Measurements from ENCODE around the gene SERPINA3.
"Not testable (repeated sequence)": the region's sequence is repeated elsewhere in the genome, so short reads cannot be mapped to it uniquely, and the experiment has no call there.

SERPINA3 gene

DNA sequence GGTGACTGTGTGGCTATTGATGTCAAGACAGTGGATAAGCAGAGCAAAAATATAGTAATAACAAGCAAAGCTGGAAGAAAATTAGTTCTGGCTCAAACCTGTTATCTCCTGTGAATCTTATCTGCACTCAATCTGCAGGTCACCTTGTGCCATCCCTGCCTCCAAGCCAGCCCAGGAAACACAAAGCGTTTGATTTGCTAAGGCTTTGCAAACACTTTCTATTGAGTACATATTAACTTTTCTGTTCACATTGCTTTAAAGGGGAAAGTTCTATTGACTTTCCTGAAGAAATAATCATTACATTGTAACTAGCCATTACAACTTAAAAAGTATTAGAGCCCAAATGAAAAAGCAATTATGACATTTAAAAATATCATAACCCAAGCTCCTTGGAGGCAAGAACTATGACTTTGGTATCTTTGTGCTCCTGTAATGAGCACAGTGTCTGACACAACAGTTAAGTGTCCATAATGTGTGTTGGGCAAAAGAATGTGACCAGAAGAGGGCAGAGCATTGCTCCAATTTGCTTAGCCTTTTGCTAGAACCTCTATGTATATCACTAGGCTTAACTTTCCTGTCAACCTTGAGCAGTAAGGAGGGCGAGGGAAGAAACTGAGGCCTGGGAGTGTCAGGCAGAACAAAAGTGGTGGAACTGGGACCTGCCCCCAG is 24.7 kb downstream of the SERPINA3 start:
- DNase-seq = no peak

DNA sequence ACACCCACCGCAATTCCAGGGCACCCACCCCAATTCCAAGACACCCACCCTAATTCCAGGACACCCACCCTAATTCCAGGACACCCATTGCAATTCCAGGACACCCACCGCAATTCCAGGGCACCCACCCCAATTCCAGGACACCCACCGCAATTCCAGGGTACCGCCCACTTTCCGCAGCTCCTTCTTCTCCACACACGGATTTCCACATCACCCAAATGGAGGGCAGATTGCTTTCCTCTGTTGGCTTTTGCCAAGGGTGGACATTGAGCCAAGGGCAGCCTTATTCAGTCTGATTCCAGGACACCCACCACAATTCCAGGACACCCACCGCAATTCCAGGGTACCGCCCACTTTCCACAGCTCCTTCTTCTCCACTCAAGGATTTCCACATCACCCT is 25.6 kb downstream of the SERPINA3 start:
- DNase-seq = not testable (repeated sequence)

DNA sequence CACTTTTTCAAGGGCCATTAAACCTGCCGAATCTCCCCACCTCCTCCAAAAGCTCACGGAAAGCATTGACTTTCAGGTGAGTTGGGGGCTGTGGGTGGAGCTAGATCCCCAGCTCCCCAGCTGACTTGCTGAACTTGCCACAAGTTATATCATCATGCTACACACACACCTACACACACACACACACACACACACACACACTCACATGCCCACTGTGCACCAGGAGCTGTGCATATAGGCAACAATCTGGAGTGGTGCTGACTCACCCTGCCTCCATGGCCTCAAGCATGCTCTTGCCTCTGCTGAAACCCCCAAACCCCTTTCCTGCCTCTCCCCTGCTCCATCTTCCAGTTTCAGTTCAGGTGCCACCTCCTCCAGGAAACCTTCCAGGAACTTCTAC is 26.1 kb downstream of the SERPINA3 start:
- DNase-seq = no peak

DNA sequence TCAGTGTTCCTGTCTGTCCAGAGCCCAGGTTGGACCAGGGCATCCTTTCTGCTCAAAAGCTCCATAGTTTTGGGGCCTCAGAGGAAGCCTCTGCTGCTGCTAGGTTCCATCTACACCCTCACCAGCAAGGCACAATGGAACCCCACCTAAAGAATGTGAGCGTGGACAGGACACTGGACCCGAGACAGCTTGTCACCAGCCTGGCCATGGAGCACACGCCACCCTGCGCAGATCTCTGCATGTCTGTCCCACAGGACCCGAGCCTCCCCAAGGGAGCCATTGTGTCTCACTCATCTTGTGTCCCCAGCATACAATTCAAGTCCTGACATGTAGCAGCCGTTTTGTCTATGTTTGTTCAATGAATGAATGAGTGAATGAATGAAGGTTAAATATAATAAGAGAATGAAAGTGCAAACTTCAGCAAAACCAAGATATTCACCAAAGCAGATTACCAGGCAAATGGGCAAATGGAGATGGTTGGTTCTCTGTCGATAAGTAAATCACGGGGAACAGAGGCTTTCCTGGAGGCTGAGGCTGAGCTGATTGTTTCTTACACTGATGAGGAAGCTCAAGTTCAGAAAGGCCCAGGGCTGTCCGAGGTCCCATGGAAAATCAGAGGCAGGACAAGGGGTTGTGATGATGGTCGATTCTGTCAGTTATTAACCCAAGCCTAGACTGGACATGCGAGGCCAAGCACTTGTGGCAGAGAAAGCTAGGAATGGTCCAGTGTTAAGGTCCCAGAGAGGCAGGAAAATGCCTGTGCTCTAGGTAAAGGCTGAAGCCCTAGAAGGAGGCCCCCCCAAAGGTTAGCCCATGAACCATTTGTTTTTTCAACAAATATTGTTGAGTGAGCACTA is 27.0 kb downstream of the SERPINA3 start:
- DNase-seq = no peak

DNA sequence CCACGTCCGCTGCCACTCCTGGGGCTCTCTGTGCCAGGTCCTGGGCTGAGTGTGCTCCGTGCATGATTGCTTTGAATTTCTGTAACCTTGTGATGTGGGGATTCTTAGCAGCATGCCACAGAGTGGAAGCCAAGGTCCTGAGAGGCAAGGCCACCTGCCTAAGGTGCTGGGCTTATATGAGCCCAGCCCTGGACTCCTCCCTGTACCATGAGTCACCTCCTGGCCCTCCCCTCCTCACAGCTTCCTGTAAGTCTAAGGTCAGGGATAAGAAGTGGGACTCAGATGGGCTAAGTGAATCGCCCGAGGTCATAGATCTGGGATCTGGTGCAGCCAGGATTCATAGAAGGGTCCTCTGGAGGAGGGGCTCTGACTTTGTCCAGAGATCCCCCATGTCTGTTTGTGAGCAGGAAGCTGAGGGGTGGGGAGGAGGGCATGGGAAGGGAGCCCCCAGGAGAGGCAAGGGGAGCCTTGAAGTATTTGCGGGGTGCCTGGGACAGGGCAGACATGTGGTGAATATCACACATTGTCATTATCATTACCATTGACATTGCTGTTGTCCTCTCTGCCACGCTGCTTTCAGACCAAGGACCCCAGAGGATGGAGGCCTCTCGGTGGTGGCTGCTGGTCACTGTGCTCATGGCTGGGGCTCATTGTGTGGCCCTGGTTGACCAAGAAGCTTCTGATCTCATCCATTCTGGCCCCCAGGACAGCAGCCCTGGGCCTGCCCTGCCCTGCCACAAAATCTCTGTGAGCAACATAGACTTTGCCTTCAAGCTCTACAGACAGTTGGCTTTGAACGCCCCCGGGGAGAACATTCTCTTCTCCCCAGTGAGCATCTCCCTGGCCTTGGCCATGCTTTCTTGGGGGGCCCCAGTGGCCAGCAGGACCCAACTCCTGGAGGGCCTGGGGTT is 28.8 kb downstream of the SERPINA3 start:
- DNase-seq = no peak

DNA sequence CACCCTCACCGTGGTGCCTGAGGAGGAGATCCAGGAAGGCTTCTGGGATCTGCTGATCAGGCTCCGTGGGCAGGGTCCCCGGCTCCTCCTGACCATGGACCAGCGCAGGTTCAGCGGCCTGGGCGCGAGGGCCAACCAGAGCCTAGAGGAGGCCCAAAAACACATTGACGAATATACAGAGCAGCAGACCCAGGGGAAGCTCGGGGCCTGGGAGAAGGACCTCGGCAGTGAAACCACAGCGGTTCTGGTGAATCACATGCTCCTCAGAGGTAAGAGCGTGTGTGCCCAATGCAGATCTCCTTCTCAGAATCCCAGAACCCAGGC is 29.4 kb downstream of the SERPINA3 start:
- no peak for DNase-seq

DNA sequence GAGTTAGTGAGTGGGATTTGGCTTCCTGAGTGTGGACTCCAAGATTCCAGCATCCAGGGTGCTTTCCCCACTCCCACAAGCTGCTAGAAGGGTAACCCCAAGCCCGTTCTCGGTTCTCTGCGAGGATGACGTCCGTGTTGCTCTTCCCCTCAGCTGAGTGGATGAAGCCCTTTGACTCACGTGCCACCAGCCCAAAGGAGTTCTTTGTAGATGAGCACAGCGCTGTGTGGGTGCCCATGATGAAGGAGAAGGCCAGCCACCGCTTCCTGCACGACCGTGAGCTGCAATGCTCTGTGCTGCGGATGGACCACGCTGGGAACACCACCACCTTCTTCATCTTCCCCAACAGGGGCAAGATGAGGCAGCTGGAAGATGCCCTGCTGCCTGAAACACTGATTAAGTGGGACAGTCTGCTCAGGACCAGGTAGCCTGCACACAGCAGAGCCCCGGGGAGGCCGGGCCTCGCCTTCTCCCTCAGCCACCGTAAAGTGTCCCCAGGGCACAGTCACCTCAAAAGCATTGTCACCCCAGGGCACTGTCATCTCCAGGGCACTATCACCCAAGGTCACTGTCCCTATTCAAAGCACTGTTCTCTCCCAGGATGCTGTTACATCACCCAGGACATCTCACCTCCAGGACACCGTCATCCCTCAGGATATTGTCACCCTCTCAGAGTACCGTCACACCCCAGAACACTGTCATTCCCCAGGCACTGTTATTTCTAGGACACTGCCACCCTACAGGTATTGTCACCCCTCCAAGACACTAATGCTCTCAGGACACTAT is 31.3 kb downstream of the SERPINA3 start:
- DNase-seq = no peak

DNA sequence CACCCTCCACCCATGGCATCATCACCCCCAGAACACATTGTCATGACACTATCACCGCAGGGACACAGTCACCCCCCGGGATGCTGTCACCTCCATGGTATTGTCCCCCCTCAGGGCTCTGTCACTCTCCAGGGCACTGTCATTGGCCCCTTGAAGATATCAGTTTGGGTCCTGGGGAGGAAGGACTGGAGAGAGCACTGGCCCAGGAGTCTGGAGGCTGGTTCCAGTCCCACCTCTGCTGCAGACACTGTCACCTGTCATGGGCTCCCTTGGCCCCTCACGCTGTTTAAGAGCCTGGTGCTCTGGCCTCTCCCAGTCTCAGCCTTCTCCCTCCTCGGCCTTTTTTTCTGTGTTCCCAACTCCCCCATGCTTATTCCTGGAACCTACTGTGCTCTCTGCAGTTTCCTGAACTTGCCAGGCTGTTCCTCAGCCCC is 31.9 kb downstream of the SERPINA3 start:
- DNase-seq = no peak

DNA sequence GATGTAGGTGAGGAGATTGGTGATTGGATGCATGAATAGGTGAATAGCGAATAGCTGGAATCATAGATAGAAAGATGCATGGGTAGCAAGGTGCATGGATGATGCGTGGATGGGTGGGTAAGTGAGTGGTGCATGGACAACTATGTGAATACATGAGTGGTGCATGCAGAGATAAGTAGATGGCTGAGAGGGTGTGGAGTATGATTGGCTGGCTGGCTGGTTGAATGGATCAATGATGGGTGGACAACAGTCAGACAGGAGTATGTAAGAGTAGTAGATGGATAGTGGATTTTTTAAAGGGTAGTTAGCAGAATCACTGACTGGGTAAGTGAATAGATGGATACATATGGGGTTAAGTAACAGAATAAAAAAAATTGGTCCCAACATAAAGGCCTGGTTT is 33.9 kb downstream of the SERPINA3 start:
- DNase-seq = no peak

DNA sequence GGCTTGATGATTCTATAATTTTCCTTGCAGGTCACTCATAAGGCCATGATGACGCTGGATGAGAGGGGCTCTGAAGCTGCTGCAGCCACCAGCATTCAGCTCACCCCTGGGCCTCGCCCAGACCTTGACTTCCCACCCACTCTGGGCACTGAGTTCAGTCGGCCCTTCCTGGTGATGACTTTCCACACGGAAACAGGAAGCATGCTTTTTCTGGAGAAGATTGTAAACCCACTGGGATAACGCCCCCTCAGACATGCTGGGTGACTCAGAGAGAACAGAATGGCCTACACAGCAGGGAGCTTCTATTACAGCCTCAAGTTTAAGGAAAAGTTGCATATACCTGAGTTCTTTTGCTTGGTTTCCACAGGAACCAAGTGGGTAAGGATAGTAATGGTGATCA is 34.3 kb downstream of the SERPINA3 start:
- DNase-seq = no peak

DNA sequence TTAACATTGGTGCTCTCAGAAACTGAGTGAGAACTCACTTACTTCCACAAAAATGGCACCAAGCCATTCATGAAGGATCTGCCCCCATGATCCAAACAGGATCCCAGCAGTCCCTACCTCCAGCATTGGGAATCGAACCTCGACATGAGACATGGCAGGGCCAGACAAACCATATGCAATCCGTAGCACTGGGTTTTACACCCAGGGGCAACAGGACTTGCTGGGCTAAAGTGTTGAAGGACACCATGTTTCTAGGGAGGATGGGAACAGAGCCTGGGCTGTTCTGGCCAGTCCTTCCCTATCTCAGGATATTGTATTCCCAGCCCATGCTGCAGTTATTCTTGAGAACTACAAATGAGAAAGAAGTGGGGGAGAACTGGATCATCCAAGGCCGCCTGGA is 36.6 kb downstream of the SERPINA3 start:
- DNase-seq = no peak

DNA sequence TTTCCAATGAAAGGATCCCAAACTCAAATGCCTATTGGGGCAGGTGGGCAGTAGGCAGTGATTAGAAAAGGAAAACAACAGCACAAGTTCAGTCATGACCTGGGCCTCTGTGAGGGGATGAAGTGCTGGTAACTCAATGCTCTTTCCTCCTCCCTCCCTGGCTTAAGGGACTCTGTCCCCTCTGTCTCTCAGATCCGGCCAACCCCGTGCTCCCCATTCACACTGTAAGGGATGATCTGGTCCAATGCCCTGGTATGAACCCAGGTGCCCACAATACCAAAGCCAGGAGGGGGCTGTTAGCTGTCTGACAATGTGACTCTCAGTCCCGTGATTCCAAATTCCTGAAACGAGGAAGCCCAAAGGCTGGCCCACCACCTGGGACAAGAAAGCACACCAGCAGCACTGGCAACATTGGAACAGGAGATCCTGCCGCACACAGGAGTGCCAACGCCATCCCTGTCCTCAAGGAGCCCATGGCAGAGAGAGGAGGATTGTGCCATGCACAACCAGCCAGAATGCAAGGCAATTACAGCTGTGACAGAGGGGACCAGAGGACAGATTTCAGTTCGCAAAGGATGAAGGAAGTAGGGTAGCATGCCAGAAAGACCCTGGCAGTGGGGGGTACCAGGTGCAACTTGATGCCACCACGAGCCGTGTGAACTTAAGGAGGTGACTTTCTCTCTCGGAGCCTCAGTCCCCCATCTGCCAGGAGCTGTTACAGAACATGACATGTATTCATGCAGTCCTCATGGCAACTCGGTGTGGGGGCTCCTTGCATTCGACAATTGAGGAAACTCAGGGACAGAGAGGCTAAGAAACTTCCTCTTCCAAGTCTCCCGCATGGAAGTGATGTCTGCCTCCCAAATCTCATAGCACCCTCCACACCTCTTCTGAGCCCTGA is 37.6 kb downstream of the SERPINA3 start:
- DNase-seq = no peak

DNA sequence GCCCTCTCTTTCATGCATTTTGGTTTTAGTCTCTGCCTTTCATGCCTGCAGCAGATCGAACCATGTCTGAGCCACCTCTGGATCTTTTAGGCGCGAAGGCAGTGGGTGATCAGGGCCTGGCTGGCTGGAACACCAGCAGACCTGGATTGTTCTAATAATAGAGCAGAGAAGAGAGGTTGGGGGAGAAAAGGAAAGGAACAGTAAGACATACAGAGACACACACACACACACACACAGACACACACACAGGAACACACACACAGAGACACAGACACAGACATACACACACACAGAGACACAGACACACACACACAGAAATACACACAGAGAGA is 38.2 kb downstream of the SERPINA3 start:
- no peak for DNase-seq

DNA sequence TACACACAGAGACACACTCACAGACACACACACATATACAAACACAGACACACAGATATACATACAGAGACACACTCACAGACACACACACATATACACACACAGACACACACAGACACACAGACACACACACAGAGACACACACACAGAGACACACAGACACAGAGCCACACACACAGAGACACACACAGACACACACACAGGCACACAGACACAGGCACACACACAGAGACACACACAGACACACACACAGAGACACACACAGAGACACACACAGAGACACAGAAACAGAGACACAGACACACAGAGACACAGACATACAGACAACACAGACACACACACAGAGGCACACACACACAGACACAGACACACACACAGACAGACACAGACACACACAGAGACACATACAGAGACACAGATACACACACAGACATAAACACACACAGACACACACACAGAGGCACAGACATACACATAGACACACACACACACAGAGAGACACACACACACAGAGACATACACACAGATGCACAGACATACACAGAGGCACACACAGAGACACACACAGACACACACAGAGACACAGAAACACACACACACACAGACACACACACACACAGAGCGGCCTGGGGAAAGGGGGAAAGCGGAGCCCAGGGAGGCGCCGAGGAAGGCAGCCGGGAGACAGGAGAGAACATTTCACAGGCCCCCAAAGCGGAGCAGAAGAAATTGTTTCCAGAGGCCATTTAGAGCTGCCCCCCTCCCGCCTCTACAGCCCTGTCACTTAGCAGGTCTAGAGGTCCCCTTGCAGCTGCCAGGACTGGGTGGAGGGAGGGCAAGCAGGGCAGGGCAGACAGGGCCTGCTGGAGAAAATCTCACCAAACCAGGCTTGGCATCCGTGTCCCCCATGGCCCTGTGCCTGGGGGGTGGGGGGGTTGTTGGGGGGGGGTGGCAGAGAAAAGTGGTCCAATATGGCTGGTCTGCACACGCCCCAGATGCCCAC is 38.9 kb downstream of the SERPINA3 start:
- no peak for DNase-seq

DNA sequence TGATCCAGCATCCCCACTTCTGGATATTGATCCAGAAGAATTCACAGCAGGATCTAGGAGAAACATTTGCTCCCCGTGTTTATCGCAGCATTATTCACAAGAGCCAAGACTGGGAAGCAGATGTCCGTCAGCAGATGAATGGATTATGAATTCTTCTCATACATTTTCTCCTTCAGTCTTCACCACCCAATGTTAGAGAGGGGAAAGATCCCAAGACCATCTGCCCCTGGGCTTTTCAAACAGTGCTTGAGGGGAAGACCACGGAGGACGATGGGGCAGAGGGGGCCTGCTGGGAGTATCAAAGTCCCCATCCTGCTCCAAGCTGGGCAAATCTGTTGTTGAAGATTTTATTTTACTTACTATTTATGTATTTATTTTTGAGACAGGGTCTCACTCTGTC is 41.1 kb downstream of the SERPINA3 start:
- no peak for DNase-seq

DNA sequence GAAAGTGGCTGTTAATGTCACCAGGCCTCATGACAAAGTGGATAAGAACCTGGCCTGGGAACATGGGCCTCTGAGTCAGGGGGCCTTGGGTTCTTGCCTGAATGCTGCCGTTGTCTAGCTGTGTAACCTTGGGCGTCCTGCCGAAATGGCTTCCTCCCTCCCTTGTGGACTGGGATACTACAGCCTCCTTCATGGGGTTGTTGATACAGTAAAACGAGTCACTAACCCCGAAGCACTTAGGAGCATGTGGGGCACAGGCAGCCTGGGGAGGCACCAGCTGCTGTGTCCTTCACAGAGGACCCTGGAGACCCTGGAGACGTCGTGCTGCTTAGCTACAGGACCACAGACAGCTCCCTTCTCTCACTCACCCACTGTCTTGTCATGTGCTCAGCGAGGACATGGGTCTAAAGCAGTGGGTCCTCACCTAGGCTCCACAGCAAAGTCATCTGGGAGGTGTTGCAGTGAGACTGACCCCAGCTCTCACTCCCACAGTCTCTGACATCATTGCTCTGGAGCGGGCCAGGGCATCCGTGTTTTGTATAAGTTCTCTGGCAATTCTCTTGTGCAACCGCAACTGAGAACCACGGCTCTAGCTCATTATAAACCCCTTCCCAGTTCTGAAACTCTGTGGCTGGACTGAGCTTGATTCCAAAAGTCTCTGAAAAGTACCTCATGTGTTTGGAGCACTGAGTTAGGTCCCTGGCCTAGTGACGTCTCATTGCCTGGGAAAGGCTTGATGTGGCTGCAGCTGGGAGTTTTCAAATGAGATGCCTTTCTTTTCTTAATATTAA is 42.1 kb downstream of the SERPINA3 start:
- DNase-seq = no peak

DNA sequence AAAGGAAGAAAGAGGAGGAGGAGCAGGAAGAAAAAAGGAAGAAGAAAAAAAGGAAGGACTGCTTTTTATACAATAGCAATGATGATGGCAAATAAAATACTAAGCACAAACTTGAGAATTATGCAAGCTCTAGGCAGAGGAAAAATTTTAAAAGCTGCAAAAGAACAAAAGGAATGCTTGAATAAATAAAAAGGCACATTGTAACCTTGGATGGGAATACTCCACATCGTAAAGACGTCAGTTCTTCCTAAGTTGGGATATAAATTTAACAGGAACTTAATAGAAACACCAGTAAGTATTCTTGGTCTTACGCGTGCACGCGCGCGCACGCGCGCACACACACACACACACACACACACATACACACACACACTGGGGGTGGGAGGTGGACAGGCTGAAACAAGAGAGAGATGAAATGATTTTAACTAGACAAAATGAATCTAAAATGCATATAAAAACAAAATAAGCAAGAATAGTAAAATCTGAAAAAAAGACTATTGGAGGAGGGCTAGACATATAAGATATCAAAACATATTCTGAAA is 43.0 kb downstream of the SERPINA3 start:
- no peak for DNase-seq

DNA sequence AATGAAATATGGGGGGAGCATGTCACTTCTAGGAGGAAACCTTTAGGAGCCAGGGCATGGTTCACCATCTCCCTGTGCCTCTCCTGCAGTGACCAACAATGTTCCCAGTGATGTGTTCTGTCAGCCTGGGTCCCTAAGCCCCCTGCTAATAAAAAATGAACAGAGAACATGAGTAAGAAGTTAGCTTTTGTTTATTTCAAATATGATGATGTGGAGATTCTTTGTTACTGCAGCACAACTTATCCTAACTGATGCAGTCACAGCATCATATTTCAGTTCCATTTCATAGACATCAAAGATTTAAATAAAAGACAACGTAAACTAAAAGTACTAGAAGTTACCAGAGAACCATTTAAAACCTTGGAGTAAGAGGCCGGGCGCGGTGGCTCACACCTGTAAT is 43.9 kb downstream of the SERPINA3 start:
- DNase-seq = no peak

DNA sequence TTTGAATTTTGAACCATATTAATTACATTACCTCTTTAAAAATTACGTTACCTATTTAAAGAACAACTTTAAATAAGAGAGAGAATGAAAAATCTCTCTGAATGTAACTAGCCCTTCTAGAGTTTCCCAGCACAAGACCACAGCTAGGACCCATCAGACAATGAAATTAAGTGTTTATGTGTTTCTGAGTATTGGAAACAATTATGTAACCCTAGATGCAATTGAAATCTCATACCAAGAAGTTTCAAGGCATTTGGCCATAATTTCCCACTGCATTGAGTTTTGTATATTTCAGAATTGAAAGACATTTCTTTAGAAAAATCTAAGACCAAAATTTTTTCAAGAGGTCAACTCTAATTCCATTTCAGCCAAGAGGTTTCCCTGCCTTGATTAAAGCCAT is 47.1 kb downstream of the SERPINA3 start:
- DNase-seq = no peak
